ENCODE results near the gene CYRIA.

GRCh38 chr2:16693854-16694253, 28.2 kb upstream of the CYRIA start:
- TF ChIP-seq, protein P1, sequence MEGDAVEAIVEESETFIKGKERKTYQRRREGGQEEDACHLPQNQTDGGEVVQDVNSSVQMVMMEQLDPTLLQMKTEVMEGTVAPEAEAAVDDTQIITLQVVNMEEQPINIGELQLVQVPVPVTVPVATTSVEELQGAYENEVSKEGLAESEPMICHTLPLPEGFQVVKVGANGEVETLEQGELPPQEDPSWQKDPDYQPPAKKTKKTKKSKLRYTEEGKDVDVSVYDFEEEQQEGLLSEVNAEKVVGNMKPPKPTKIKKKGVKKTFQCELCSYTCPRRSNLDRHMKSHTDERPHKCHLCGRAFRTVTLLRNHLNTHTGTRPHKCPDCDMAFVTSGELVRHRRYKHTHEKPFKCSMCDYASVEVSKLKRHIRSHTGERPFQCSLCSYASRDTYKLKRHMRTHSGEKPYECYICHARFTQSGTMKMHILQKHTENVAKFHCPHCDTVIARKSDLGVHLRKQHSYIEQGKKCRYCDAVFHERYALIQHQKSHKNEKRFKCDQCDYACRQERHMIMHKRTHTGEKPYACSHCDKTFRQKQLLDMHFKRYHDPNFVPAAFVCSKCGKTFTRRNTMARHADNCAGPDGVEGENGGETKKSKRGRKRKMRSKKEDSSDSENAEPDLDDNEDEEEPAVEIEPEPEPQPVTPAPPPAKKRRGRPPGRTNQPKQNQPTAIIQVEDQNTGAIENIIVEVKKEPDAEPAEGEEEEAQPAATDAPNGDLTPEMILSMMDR (IDR thresholded peaks at IDR 0.05; ENCODE audit: poor library complexity) = no peak
- no peak for TF ChIP-seq EZH2 (IDR thresholded peaks at IDR 0.05; ENCODE audit: borderline replicate concordance)
